DMS53 (cell line): ENCODE data around the gene DPYD.

Experiments
- DNase-seq: peaks from one replicate; lab custom pipeline; 2025; lab: John Stamatoyannopoulos, UW

Gene DPYD

GRCh38 chr1:97837161-97837560 lies 83.7 kb downstream of the DPYD start:
- no peak for DNase-seq

- no peak for DNase-seq
These were observed 85.9 kb downstream of the DPYD start for GRCh38 chr1:97834899-97835298.

- no peak for DNase-seq
These were observed 87.0 kb downstream of the DPYD start for GRCh38 chr1:97833881-97834280.

GRCh38 chr1:97832481-97832880 lies 88.4 kb downstream of the DPYD start:
- no peak for DNase-seq

GRCh38 chr1:97827887-97828286 lies 92.9 kb downstream of the DPYD start:
- no peak for DNase-seq

GRCh38 chr1:97826820-97827219 lies 94.0 kb downstream of the DPYD start:
- DNase-seq: no peak

- no peak for DNase-seq
These were observed 96.2 kb downstream of the DPYD start for GRCh38 chr1:97824624-97825023.

GRCh38 chr1:97824200-97824599 lies 96.6 kb downstream of the DPYD start:
- DNase-seq: no peak

- peak; percentile 80 for DNase-seq
These were observed 100.2 kb downstream of the DPYD start for GRCh38 chr1:97820470-97821188.

- DNase-seq: no peak
These were observed 103.9 kb downstream of the DPYD start for GRCh38 chr1:97816927-97817326.

- no peak for DNase-seq
These were observed 106.0 kb downstream of the DPYD start for GRCh38 chr1:97814804-97815203.

- DNase-seq: no peak
These were observed 106.7 kb downstream of the DPYD start for GRCh38 chr1:97814121-97814520.

- no peak for DNase-seq
These were observed 108.8 kb downstream of the DPYD start for GRCh38 chr1:97812076-97812475.

- peak; percentile 35 for DNase-seq
These were observed 113.8 kb downstream of the DPYD start for GRCh38 chr1:97806996-97807520.

- DNase-seq: no peak
These were observed 114.5 kb downstream of the DPYD start for GRCh38 chr1:97806326-97806725.

- DNase-seq: no peak
These were observed 115.7 kb downstream of the DPYD start for GRCh38 chr1:97805093-97805492.

GRCh38 chr1:97803026-97803425 lies 117.8 kb downstream of the DPYD start:
- no peak for DNase-seq

GRCh38 chr1:97802011-97802410 lies 118.8 kb downstream of the DPYD start:
- no peak for DNase-seq

GRCh38 chr1:97797403-97798183 lies 123.2 kb downstream of the DPYD start:
- DNase-seq: peak; percentile 60

GRCh38 chr1:97796711-97797110 lies 124.1 kb downstream of the DPYD start:
- peak; percentile 90 for DNase-seq

- DNase-seq: no peak
These were observed 128.2 kb downstream of the DPYD start for GRCh38 chr1:97792655-97793054.

- no peak for DNase-seq
These were observed 129.6 kb downstream of the DPYD start for GRCh38 chr1:97791251-97791650.

GRCh38 chr1:97787231-97787630 lies 133.6 kb downstream of the DPYD start:
- no peak for DNase-seq
